ENCODE data around the gene OR1K1. TPM values are rescaled to one million over a fixed set of nuclear protein-coding genes. Genes with fewer than 3 reads are reported as not detected.

OR1K1 gene, protein sequence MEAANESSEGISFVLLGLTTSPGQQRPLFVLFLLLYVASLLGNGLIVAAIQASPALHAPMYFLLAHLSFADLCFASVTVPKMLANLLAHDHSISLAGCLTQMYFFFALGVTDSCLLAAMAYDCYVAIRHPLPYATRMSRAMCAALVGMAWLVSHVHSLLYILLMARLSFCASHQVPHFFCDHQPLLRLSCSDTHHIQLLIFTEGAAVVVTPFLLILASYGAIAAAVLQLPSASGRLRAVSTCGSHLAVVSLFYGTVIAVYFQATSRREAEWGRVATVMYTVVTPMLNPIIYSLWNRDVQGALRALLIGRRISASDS
- not detected for total RNA-seq

DNA sequence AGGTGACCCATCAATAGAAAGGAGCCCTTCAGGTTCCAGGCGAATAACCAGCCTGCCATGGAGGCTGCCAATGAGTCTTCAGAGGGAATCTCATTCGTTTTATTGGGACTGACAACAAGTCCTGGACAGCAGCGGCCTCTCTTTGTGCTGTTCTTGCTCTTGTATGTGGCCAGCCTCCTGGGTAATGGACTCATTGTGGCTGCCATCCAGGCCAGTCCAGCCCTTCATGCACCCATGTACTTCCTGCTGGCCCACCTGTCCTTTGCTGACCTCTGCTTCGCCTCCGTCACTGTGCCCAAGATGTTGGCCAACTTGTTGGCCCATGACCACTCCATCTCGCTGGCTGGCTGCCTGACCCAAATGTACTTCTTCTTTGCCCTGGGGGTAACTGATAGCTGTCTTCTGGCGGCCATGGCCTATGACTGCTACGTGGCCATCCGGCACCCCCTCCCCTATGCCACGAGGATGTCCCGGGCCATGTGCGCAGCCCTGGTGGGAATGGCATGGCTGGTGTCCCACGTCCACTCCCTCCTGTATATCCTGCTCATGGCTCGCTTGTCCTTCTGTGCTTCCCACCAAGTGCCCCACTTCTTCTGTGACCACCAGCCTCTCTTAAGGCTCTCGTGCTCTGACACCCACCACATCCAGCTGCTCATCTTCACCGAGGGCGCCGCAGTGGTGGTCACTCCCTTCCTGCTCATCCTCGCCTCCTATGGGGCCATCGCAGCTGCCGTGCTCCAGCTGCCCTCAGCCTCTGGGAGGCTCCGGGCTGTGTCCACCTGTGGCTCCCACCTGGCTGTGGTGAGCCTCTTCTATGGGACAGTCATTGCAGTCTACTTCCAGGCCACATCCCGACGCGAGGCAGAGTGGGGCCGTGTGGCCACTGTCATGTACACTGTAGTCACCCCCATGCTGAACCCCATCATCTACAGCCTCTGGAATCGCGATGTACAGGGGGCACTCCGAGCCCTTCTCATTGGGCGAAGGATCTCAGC, at the start of gene OR1K1:
OR1K1 (plus strand) TSS at position 58 of the 995 bp plus-strand sequence; CDS start at position 58, 0 bp downstream.
- no peaks in the 10 kb centered on the region for H3K36me3 Mint-ChIP-seq (ENCODE audit: low read depth)
- H3K4me1 Mint-ChIP-seq (ENCODE audit: low read depth): no peaks in the 10 kb centered on the region
- H3K27me3 Mint-ChIP-seq: no peaks in the 10 kb centered on the region
- ChIA-PET CTCF (no interaction called here), POLR2A (no interaction called here)
- H3K27ac Mint-ChIP-seq: no peak within 1 kb of the TSS
- no peak for ATAC-seq
- TF ChIP-seq, protein P1, sequence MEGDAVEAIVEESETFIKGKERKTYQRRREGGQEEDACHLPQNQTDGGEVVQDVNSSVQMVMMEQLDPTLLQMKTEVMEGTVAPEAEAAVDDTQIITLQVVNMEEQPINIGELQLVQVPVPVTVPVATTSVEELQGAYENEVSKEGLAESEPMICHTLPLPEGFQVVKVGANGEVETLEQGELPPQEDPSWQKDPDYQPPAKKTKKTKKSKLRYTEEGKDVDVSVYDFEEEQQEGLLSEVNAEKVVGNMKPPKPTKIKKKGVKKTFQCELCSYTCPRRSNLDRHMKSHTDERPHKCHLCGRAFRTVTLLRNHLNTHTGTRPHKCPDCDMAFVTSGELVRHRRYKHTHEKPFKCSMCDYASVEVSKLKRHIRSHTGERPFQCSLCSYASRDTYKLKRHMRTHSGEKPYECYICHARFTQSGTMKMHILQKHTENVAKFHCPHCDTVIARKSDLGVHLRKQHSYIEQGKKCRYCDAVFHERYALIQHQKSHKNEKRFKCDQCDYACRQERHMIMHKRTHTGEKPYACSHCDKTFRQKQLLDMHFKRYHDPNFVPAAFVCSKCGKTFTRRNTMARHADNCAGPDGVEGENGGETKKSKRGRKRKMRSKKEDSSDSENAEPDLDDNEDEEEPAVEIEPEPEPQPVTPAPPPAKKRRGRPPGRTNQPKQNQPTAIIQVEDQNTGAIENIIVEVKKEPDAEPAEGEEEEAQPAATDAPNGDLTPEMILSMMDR (IDR thresholded peaks at IDR 0.05): no peak
- no peak for DNase-seq
- no peak within 1 kb of the TSS for H3K4me3 Mint-ChIP-seq
- intact Hi-C loops (cut with micrococcal nuclease): no loop called here
- H3K9me3 Mint-ChIP-seq: no peaks in the 10 kb centered on the region

DNA sequence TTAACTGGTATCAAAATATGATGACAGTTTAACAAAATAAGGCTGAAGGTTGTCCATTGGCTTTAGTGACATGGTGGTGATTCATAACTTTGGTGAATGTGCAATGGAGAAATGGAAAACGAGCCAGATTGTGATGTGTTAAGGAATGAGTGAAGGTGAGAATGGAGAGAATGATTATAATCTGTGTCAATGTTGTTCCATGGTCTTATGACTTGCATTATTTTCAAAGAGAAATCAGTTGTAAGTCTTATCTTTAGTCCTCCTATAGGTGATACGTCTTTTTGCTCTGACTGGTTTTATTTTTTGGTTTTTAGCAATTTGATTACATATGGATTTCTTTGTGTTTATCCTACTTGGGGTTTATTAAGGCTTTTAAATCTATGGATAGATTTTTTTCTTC, 45.1 kb upstream of the OR1K1 start:
- Mint-ChIP-seq H3K27ac (no peak overlapping the region), H3K4me1 (ENCODE audit: low read depth) (no peaks in the 10 kb centered on the region), H3K4me3 (no peak overlapping the region), H3K36me3 (ENCODE audit: low read depth) (peaks cover 2% of the 10 kb centered on the region), H3K9me3 (peaks cover 20% of the 10 kb centered on the region), H3K27me3 (no peaks in the 10 kb centered on the region)
- no peak for DNase-seq
- TF ChIP-seq, protein P1 (IDR thresholded peaks at IDR 0.05): no peak
- CTCF ChIA-PET: no interaction called here
- ATAC-seq: no peak
- intact Hi-C loops (cut with micrococcal nuclease): no loop called here
- POLR2A ChIA-PET: no interaction called here

DNA sequence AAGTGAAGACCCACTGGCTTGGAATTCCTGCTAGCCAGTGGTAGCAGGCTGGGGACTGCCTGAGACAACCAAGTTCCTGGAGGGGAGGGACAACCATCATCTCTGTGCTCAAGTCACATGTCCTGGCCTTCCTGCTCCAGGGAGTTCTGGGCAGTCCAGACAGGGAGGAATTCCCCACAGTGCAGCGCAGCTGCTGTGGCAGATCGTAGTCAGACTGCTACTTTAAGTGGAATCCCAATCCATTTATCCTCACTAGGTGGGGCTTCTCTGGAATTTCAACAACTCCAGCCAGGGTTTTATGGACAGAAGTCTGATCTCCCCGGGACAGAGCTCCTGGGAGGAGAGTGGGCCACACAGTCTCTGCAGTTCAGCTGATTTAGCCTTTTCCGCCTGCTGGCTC, 32.1 kb upstream of the OR1K1 start:
- ATAC-seq (no peak), DNase-seq (no peak)
- H3K36me3 Mint-ChIP-seq (ENCODE audit: low read depth): no peaks in the 10 kb centered on the region
- H3K27me3 Mint-ChIP-seq: no peaks in the 10 kb centered on the region
- ChIA-PET CTCF (no interaction called here), POLR2A (no interaction called here)
- TF ChIP-seq, protein P1 (IDR thresholded peaks at IDR 0.05): no peak
- H3K27ac Mint-ChIP-seq: no peak overlapping the region
- intact Hi-C loops (cut with micrococcal nuclease): no loop called here
- no peaks in the 10 kb centered on the region for H3K4me1 Mint-ChIP-seq (ENCODE audit: low read depth)
- no peak overlapping the region for H3K4me3 Mint-ChIP-seq
- H3K9me3 Mint-ChIP-seq: peaks cover 12% of the 10 kb centered on the region

DNA sequence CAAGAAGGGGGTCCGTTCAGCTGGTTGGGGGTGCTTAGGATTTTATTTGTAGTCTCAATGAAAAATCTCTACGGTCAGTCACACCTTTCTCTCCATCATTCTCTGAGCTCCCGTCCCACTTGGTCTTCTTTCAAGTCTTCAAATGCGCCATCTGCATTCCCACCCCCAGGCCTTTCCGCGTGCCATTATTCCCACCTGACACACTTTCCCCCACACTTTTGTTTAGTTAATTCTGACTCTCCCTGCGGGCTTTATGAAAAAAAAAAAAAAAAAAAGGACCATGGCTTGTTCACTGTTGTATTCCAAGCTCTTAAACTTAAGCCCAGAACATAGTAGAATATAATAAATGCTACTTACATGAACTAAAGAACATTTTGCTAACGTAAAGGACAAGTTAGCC, 22.9 kb upstream of the OR1K1 start:
- H3K9me3 Mint-ChIP-seq: peaks cover 4% of the 10 kb centered on the region
- TF ChIP-seq, protein P1 (IDR thresholded peaks at IDR 0.05): no peak
- ATAC-seq (no peak), DNase-seq (no peak)
- H3K4me1 Mint-ChIP-seq (ENCODE audit: low read depth): no peaks in the 10 kb centered on the region
- H3K4me3 Mint-ChIP-seq: no peak overlapping the region
- peaks cover 4% of the 10 kb centered on the region for H3K27me3 Mint-ChIP-seq
- H3K36me3 Mint-ChIP-seq (ENCODE audit: low read depth): no peaks in the 10 kb centered on the region
- no peak overlapping the region for H3K27ac Mint-ChIP-seq
- intact Hi-C loops (cut with micrococcal nuclease): no loop called here
- ChIA-PET POLR2A (no interaction called here), CTCF (no interaction called here)

Data from activated CD8-positive, alpha-beta T cell treated with anti-CD3 and anti-CD28 coated beads for 36 hours (primary cell).